Measurements from ENCODE around the gene ZNF525. TPM values are rescaled to one million over a fixed set of nuclear protein-coding genes. Genes with fewer than 3 reads are reported as not detected.

Gene ZNF525
- polyA plus RNA-seq, 1 donor from 2014 or later: 5.1 TPM

GRCh38 chr19:53389978-53390377, 24.5 kb downstream of the ZNF525 start:
- Histone ChIP-seq H3K4me3 (ENCODE audit: low read length) (no peak overlapping the region), H3F3A (ENCODE audit: insufficient read depth, low read length, poor library complexity, severe bottlenecking) (no peaks in the 10 kb centered on the region), H3K36me3 (ENCODE audit: insufficient read depth, low read length) (no peaks in the 10 kb centered on the region), H3K79me2 (replicated peaks; ENCODE audit: insufficient read depth, low read length) (no peaks in the 10 kb centered on the region), H3K27ac (ENCODE audit: low read length) (no peak overlapping the region), H3K4me2 (ENCODE audit: low read length) (no peak overlapping the region), H3K9ac (ENCODE audit: low read length) (no peak overlapping the region), H4K20me1 (ENCODE audit: insufficient read depth) (no peaks in the 10 kb centered on the region), H3K9me2 (ENCODE audit: insufficient read depth, low read length) (no peaks in the 10 kb centered on the region), H2AFZ (ENCODE audit: low read depth, low read length) (no peak overlapping the region), H3K27me3 (ENCODE audit: insufficient read depth, low read depth, low read length) (no peaks in the 10 kb centered on the region), H3K9me3 (ENCODE audit: low read length) (no peaks in the 10 kb centered on the region)
- no peak for TF ChIP-seq MXI1 (conservative IDR thresholded peaks at IDR 0.05; ENCODE audit: poor library complexity, severe bottlenecking)

- Histone ChIP-seq H3K36me3 (ENCODE audit: insufficient read depth, low read length) (no peaks in the 10 kb centered on the region), H3K4me3 (ENCODE audit: low read length) (peak overlapping the region; percentile 82), H3K9ac (ENCODE audit: low read length) (peak overlapping the region; percentile 58), H3K79me2 (replicated peaks; ENCODE audit: insufficient read depth, low read length) (no peaks in the 10 kb centered on the region), H3K27me3 (ENCODE audit: insufficient read depth, low read depth, low read length) (no peaks in the 10 kb centered on the region), H4K20me1 (ENCODE audit: insufficient read depth) (no peaks in the 10 kb centered on the region), H3K9me3 (ENCODE audit: low read length) (no peaks in the 10 kb centered on the region), H3K9me2 (ENCODE audit: insufficient read depth, low read length) (no peaks in the 10 kb centered on the region), H3F3A (ENCODE audit: insufficient read depth, low read length, poor library complexity, severe bottlenecking) (no peaks in the 10 kb centered on the region), H2AFZ (ENCODE audit: low read depth, low read length) (peak overlapping the region; percentile 65), H3K4me2 (ENCODE audit: low read length) (peak overlapping the region; percentile 91), H3K27ac (ENCODE audit: low read length) (peak overlapping the region; percentile 19)
- TF ChIP-seq RAD21 (conservative IDR thresholded peaks at IDR 0.05): no peak
- TF ChIP-seq POLR2AphosphoS5 (IDR thresholded peaks at IDR 0.05): no peak
- no peak for TF ChIP-seq TAF1 (IDR thresholded peaks at IDR 0.05; ENCODE audit: low read depth)
- TF ChIP-seq CTCF (IDR thresholded peaks at IDR 0.05; ENCODE audit: poor library complexity, severe bottlenecking): no peak
- no peak for TF ChIP-seq SMC3 (conservative IDR thresholded peaks at IDR 0.05; ENCODE audit: poor library complexity)
- TF ChIP-seq REST (IDR thresholded peaks at IDR 0.05; ENCODE audit: borderline replicate concordance): no peak
- TF ChIP-seq MXI1 (conservative IDR thresholded peaks at IDR 0.05; ENCODE audit: poor library complexity, severe bottlenecking): no peak
- no peak for TF ChIP-seq EZH2 (IDR thresholded peaks at IDR 0.05; ENCODE audit: borderline replicate concordance, insufficient read depth, low read length, poor library complexity, severe bottlenecking)
- TF ChIP-seq EP300 (conservative IDR thresholded peaks at IDR 0.05; ENCODE audit: poor library complexity, severe bottlenecking): no peak
These were observed 29.0 kb downstream of the ZNF525 start for GRCh38 chr19:53394522-53394973.

Data from neural cell (in vitro differentiated cells).